ENCODE data around the gene JUND.

Gene JUND

GRCh38 chr19:18266771-18267686 is 14.4 kb downstream of the JUND start:
- DNase-seq (ENCODE audit: low spot score): no peak

GRCh38 chr19:18265582-18265981 is 15.8 kb downstream of the JUND start:
- DNase-seq (ENCODE audit: low spot score): no peak

- no peak for DNase-seq (ENCODE audit: low spot score)
Measured at GRCh38 chr19:18264971-18265540, 16.4 kb downstream of the JUND start.

GRCh38 chr19:18264137-18264854 is 17.1 kb downstream of the JUND start:
- DNase-seq (ENCODE audit: low spot score): no peak

- DNase-seq (ENCODE audit: low spot score): no peak
Measured at GRCh38 chr19:18263324-18264136, 17.9 kb downstream of the JUND start.

DNA sequence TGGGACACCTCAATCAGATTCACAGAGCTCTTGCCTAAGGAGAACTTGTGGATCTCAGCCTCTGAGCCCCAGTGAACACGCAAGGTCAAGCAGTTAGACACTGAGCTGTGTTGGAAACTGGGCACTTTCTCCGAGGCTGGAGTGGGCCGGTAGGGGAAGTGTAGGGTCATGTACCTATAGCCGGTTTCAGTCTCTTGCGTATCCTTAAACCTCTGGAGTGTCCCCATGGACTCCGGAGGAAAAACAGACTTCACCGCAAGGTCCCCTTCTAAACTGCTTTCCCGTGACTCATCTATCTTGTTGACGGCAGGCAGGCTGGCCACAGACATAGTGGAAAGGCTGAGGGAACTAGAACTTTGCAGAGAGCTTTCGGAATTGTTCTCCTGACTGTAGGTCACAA is 18.5 kb downstream of the JUND start:
- no peak for DNase-seq (ENCODE audit: low spot score)

- no peak for DNase-seq (ENCODE audit: low spot score)
Measured at GRCh38 chr19:18262144-18262543, 19.3 kb downstream of the JUND start.

GRCh38 chr19:18261474-18261873 is 19.9 kb downstream of the JUND start:
- no peak for DNase-seq (ENCODE audit: low spot score)

DNA sequence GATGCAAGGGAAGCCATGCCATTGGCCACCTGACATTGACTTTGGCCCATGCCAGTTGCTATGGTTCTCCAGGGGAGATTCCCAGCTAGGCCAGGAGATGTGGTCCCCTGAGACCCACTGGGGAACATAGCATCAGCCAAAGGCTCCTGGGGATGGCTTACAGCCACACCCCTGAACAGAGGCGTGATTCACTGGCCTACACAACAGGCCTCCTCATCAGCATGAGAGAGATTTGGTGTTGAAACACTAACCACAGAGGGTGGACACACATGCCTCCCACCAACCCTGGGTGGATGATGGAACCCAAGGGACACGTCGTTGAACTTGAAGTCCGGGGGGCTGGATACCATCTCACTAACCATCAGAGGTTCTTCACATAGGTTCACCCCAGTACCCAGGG is 21.5 kb downstream of the JUND start:
- DNase-seq (ENCODE audit: low spot score): no peak

DNA sequence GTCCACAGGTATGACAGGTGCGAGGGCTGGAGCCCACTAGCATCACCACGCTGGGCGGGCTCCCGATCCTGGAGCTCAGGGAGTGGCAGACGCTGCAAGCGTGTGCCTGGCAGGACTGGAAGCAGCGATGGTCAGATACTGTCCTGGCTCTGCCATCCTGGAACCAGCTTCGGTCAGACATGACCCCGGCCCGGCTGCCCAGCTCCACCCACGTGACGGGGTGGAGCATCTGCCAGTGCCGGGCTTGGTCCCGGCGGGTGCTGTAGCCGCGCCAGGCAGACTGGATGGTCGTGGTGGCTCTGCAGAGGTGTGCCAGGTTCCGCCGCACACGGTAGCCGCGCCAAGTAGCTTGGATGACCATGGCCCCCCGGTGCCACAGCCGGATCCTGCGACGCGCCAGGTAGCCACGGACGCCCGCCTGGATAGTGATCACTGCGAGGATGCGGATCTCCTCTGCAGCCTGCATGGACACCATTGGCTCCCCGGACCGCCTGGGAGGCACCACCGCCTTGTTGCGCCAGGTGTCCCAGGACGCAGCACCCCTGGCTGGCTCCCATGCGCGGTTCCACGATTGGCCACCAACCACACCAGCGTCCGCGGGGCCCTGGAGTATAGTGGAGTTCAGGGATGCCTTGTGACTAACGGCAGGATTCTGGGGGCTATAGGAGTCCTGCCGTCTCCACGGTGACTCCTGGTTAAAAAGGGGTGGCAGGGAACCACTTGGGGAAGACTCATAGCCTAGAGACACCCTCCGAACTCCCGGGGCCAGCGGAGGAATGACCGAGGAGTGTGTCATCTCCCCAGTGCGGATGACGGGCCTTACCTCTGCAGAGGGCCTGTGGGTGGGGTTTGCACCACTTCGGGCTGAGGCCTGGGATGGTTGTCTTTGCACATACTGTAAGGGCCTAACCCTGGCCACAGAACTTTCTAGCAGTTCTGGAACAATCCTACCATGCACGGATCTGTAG is 23.6 kb downstream of the JUND start:
- no peak for DNase-seq (ENCODE audit: low spot score)

DNA sequence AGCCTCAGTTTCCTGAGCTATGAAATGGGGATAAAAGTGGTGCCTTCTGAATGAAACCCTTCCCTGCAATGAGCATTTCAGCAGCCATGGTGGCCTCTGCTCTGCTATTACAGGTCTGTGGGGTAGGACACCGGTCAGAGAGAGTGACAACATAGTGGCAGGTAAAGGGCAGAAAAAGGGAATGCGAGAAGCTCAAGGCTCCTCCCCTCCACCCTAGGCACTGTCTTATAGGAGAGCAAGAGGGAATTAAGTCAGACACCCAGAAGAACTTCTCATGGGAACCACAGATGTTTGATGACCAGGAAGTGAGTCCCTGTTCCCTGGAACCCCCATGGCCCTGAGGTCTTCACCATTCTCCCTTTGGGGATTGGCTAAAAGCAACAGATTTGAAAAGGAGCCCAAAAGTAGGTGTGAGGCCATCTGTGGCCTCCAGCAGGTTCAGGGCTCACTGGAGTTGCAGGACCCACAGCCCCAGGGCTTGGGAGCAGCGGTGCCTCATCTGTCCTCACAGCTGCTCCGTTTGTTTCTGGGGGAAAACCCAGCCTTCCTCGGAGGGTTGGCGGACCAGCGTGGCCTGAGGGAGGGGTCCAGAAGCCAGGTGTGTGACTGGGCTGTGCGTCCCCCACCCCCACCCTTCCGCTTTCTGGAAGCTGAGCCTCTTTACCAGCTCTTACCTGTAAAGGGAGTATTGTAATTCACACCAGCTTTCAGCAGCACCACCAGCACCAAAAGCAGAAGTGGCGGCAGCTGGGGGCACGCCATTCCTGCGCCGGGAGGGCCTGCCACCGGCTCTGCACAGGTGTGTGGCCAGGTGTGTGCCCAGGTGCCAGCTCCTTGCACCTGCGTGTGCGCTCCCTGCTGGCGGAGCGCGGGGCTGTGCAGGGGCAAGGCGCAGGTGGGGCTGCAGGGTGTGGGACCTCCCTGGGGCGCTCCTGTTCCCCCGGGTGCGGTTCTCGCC is 26.6 kb downstream of the JUND start:
- DNase-seq (ENCODE audit: low spot score): no peak

DNA sequence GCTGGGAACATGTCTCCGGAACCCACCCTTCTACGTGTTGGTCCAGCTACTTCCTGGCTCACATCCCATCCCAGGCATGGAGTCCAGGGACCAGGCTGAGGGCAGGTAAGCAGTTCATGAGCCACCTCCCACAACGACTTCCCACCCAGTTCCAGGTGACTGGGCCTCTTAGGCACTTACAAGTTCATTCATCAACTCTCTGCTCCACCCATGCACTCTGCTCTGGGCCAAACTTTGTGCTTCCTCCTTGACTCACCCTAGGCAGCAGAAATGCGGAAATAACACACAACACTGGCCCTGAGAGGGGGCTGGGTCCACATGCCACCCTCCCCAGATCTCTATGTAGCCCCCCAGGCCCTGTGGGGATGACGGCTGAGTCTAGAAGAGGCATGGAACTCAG is 27.7 kb downstream of the JUND start:
- DNase-seq (ENCODE audit: low spot score): peak; percentile 31

GRCh38 chr19:18253130-18253529 is 28.3 kb downstream of the JUND start:
- no peak for DNase-seq (ENCODE audit: low spot score)

GRCh38 chr19:18252370-18252717 is 29.1 kb downstream of the JUND start:
- no peak for DNase-seq (ENCODE audit: low spot score)

GRCh38 chr19:18251587-18252369 is 29.6 kb downstream of the JUND start:
- peak; percentile 61 for DNase-seq (ENCODE audit: low spot score)

GRCh38 chr19:18249834-18250233 is 31.6 kb downstream of the JUND start:
- no peak for DNase-seq (ENCODE audit: low spot score)

- no peak for DNase-seq (ENCODE audit: low spot score)
Measured at GRCh38 chr19:18245297-18245696, 36.1 kb downstream of the JUND start.

GRCh38 chr19:18239303-18239702 is 42.1 kb downstream of the JUND start:
- no peak for DNase-seq (ENCODE audit: low spot score)

- no peak for DNase-seq (ENCODE audit: low spot score)
Measured at GRCh38 chr19:18234194-18234593, 47.2 kb downstream of the JUND start.
